Measurements from ENCODE around the gene RPLP1. TPM values are rescaled to one million over a fixed set of nuclear protein-coding genes. Genes with fewer than 3 reads are reported as not detected.

RPLP1 gene
- total RNA-seq (ENCODE audit: unreplicated experiment): 572 TPM
- long read RNA-seq, transcript RPLP1-202 (3 exons, 445 nt): minor isoform, 24 of 1,313 reads
- long read RNA-seq, transcript RPLP1-201 (4 exons, 1,197 nt): major isoform, 1,261 of 1,313 reads
- long read RNA-seq, partial matches to known transcripts: 1 of 1,313 reads
- long read RNA-seq, other reads (novel, unspliced or antisense): 27 of 1,313 reads

DNA sequence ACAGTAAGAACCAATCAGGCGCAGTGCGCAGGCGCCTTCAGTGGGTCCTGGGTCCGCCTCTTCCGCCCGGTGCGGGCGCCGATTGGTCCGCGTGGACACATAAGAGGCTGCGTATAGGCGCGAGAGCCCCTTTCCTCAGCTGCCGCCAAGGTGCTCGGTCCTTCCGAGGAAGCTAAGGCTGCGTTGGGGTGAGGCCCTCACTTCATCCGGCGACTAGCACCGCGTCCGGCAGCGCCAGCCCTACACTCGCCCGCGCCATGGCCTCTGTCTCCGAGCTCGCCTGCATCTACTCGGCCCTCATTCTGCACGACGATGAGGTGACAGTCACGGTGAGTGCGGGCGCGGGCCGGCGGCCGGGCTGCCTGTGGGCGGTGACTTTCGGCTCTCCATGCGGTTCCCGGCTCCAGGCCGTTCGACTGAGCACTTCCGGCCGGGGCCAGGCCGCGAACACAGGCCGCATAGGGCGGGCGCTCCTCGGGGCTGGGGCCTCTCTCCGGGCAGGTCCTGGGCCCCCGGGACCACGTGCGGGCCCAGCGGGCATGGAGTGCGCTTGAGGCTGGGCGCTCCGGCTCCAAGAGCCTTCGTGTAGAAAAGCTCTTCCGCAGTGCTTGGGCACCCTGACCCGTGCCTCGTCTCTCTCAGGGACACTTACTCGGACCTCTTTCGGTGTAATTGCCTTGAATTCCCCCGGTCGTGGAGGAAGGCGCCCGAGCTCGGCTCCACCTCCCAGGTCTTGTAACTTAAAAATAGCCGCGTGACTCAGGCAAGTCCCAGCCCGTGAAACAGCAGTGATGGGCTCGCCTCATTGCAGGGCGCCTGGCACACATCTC is at the start of gene RPLP1:
TSS of gene RPLP1 (plus strand) at position 127 of the 830 bp plus-strand sequence. CDS start at position 258, 131 bp downstream.
- peak within 1 kb of the TSS; percentile 94 for H3K27ac Mint-ChIP-seq (ENCODE audit: unreplicated experiment)
- TF ChIP-seq, protein P1, sequence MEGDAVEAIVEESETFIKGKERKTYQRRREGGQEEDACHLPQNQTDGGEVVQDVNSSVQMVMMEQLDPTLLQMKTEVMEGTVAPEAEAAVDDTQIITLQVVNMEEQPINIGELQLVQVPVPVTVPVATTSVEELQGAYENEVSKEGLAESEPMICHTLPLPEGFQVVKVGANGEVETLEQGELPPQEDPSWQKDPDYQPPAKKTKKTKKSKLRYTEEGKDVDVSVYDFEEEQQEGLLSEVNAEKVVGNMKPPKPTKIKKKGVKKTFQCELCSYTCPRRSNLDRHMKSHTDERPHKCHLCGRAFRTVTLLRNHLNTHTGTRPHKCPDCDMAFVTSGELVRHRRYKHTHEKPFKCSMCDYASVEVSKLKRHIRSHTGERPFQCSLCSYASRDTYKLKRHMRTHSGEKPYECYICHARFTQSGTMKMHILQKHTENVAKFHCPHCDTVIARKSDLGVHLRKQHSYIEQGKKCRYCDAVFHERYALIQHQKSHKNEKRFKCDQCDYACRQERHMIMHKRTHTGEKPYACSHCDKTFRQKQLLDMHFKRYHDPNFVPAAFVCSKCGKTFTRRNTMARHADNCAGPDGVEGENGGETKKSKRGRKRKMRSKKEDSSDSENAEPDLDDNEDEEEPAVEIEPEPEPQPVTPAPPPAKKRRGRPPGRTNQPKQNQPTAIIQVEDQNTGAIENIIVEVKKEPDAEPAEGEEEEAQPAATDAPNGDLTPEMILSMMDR (IDR thresholded peaks at IDR 0.05; ENCODE audit: partially characterized antibody, unreplicated experiment): no peak
- peaks cover 10% of the 10 kb centered on the region for H3K4me1 Mint-ChIP-seq (ENCODE audit: low read depth, unreplicated experiment)
- peak within 1 kb of the TSS; percentile 99 for H3K4me3 Mint-ChIP-seq (ENCODE audit: unreplicated experiment)
- H3K27me3 Mint-ChIP-seq (ENCODE audit: unreplicated experiment): no peaks in the 10 kb centered on the region
- no peaks in the 10 kb centered on the region for H3K36me3 Mint-ChIP-seq (ENCODE audit: unreplicated experiment)
- no peaks in the 10 kb centered on the region for H3K9me3 Mint-ChIP-seq (ENCODE audit: unreplicated experiment)
- DNase-seq: peak; percentile 95

DNA sequence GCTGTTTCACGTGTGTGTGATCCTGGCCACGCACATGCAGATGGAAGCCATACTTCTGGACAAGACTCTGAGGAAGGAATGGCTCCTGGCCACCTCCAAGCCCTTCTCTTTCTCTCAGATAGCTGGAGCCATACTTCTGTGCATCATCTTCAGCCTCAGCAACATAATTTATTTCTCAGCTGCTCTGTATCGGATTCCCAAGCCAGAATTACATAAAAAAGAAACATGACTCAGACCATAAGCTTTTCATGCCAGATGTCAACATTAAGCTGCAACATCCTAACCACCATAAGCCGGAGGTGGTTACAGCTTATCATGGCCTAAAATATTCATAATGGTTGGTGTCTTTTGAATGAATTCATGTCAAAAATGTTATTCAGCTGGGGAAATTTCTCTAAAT is 49.0 kb upstream of the RPLP1 start:
- no peak overlapping the region for H3K4me3 Mint-ChIP-seq (ENCODE audit: unreplicated experiment)
- H3K9me3 Mint-ChIP-seq (ENCODE audit: unreplicated experiment): no peaks in the 10 kb centered on the region
- H3K4me1 Mint-ChIP-seq (ENCODE audit: low read depth, unreplicated experiment): no peaks in the 10 kb centered on the region
- no peaks in the 10 kb centered on the region for H3K36me3 Mint-ChIP-seq (ENCODE audit: unreplicated experiment)
- H3K27ac Mint-ChIP-seq (ENCODE audit: unreplicated experiment): no peak overlapping the region
- TF ChIP-seq, protein P1 (IDR thresholded peaks at IDR 0.05; ENCODE audit: partially characterized antibody, unreplicated experiment): no peak
- no peaks in the 10 kb centered on the region for H3K27me3 Mint-ChIP-seq (ENCODE audit: unreplicated experiment)
- DNase-seq: no peak

DNA sequence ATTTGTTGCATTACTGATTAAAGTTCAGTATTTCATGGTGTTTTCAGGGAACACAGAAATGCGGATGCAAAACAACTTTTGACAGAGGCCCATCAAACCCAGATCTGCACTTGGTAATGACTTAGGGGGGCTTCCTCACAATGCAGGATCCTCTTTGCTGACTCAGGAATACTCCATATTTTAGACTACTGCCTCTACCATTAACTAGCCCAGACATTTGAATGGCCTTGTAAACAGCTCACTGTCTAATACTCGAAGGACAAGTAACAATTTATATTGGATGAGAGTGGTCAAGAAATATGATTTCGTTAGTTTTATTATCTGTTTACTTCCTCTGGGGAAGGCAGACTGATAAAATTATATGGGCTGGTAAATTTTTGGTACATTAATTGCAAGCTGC is 47.5 kb upstream of the RPLP1 start:
- H3K4me1 Mint-ChIP-seq (ENCODE audit: low read depth, unreplicated experiment): no peaks in the 10 kb centered on the region
- TF ChIP-seq, protein P1 (IDR thresholded peaks at IDR 0.05; ENCODE audit: partially characterized antibody, unreplicated experiment): no peak
- no peaks in the 10 kb centered on the region for H3K27me3 Mint-ChIP-seq (ENCODE audit: unreplicated experiment)
- DNase-seq: no peak
- no peaks in the 10 kb centered on the region for H3K9me3 Mint-ChIP-seq (ENCODE audit: unreplicated experiment)
- no peaks in the 10 kb centered on the region for H3K36me3 Mint-ChIP-seq (ENCODE audit: unreplicated experiment)
- no peak overlapping the region for H3K4me3 Mint-ChIP-seq (ENCODE audit: unreplicated experiment)
- no peak overlapping the region for H3K27ac Mint-ChIP-seq (ENCODE audit: unreplicated experiment)

DNA sequence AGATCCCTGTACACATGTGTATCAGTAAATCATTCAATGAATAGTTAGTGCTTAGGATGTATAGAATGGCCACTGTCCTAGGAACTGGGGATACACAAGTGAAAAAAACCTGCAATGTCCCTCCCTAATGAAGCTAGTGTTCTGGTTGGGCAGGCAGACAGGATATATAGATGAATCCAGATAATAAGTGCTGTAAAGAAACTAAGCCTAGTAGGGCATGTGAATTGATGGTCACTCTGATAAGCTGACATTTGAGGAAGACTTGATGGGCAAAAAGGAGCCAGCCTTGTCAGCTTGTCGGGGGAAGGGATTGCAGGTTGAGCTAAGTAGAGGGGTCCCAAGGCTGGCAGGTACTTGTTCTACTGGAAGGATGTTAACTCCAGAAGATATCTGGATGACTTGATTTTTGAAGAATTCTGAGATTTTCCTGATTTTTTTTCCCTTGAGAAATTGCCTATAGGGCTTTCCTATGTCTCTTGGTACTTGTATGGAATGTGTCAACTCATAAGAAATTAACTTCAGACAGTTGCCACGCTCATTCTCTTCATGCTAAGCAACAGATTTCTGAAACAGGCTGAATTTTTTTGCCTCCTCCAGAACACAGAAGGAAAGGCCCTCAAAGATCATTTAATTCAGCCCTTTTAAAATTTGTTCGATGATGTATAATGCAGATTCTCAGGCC is 44.8 kb upstream of the RPLP1 start:
- TF ChIP-seq, protein P1 (IDR thresholded peaks at IDR 0.05; ENCODE audit: partially characterized antibody, unreplicated experiment): no peak
- Mint-ChIP-seq H3K9me3 (ENCODE audit: unreplicated experiment) (no peaks in the 10 kb centered on the region), H3K4me1 (ENCODE audit: low read depth, unreplicated experiment) (no peaks in the 10 kb centered on the region), H3K27ac (ENCODE audit: unreplicated experiment) (no peak overlapping the region), H3K27me3 (ENCODE audit: unreplicated experiment) (no peaks in the 10 kb centered on the region), H3K36me3 (ENCODE audit: unreplicated experiment) (no peaks in the 10 kb centered on the region), H3K4me3 (ENCODE audit: unreplicated experiment) (no peak overlapping the region)
- DNase-seq: no peak

Data from glutamatergic neuron (in vitro differentiated cells).